ENCODE measurements around the gene OLFML2A. TPM values are rescaled to one million over a fixed set of nuclear protein-coding genes. Genes with fewer than 3 reads are reported as not detected.

The OLFML2A gene
- total RNA-seq, 4 donors from 2014 or later, result 13.7 to 33.1 (median 25.7) TPM

- 49 to 50% methylated on average over 12 of the region's 12 CpGs for WGBS, 2 donors
- H3K4me3 ChIP-seq (ENCODE audit: low read depth, poor library complexity, severe bottlenecking), result no peak overlapping the region
- TF ChIP-seq POLR2A (IDR thresholded peaks at IDR 0.05) (no peak), CTCF (IDR thresholded peaks at IDR 0.05) (no peak)
- no peak for DNase-seq (ENCODE audit: low spot score in 2 of 2)
- intact Hi-C loops (cut with DNase I; ENCODE audit: low total_unique reads), result no loop called here
Measured at GRCh38 chr9:124810663-124811355, 33.9 kb downstream of the OLFML2A start.

GRCh38 chr9:124812441-124812876 is 35.5 kb downstream of the OLFML2A start:
- DNase-seq (ENCODE audit: low spot score in 2 of 2), result peak in 1 of 2 donors; percentile 94
- no peak for TF ChIP-seq POLR2A (IDR thresholded peaks at IDR 0.05)
- TF ChIP-seq CTCF (IDR thresholded peaks at IDR 0.05), result no peak
- WGBS, 2 donors, result 48 to 54% methylated on average over 6 of the region's 6 CpGs
- intact Hi-C loops (cut with DNase I; ENCODE audit: low total_unique reads), result no loop called here
- H3K4me3 ChIP-seq (ENCODE audit: low read depth, poor library complexity, severe bottlenecking), result no peak overlapping the region

- no peak for TF ChIP-seq CTCF (IDR thresholded peaks at IDR 0.05)
- TF ChIP-seq POLR2A (IDR thresholded peaks at IDR 0.05), result no peak
- intact Hi-C loops (cut with DNase I; ENCODE audit: low total_unique reads), result no loop called here
- no peak overlapping the region for H3K4me3 ChIP-seq (ENCODE audit: low read depth, poor library complexity, severe bottlenecking)
- no peak for DNase-seq (ENCODE audit: low spot score in 2 of 2)
- 63 to 77% methylated on average over 7 of the region's 7 CpGs for WGBS, 2 donors
Measured at GRCh38 chr9:124813041-124813440, 36.1 kb downstream of the OLFML2A start.

GRCh38 chr9:124813501-124814163 is 36.7 kb downstream of the OLFML2A start:
- H3K4me3 ChIP-seq (ENCODE audit: low read depth, poor library complexity, severe bottlenecking), result no peak overlapping the region
- WGBS, 2 donors, result 38 to 45% methylated on average over 11 of the region's 11 CpGs
- TF ChIP-seq POLR2A (IDR thresholded peaks at IDR 0.05) (no peak), CTCF (IDR thresholded peaks at IDR 0.05) (no peak)
- intact Hi-C loops (cut with DNase I; ENCODE audit: low total_unique reads), result no loop called here
- DNase-seq (ENCODE audit: low spot score in 2 of 2), result no peak

- TF ChIP-seq POLR2A (IDR thresholded peaks at IDR 0.05), result no peak
- TF ChIP-seq CTCF (IDR thresholded peaks at IDR 0.05), result no peak
- no peak overlapping the region for H3K4me3 ChIP-seq (ENCODE audit: low read depth, poor library complexity, severe bottlenecking)
- intact Hi-C loops (cut with DNase I; ENCODE audit: low total_unique reads), result no loop called here
- WGBS, 2 donors, result 38 to 65% methylated on average over 5 of the region's 5 CpGs
- DNase-seq (ENCODE audit: low spot score in 2 of 2), result no peak
Measured at GRCh38 chr9:124814164-124814535, 37.2 kb downstream of the OLFML2A start.

Measured in lower leg skin (tissue), 4 donors.